Stomach (tissue), 9 donors: ENCODE data around the gene METTL21C. TPM values are rescaled to one million over a fixed set of nuclear protein-coding genes. Genes with fewer than 3 reads are reported as not detected.

Source experiments
- DNase-seq, 2 donors: peaks; one replicate each; pipeline versions ENCODE4 v3.0.0 to v3.0.0-alpha.2; 2013 to 2019
- H3K27ac ChIP-seq, 5 donors: fragments of 200-600 bp in 4 of 5; sonication (generic) in 4 of 5; one replicate each; pipeline ENCODE4 v1.5.1; 2013 to 2019; ENCODE audit warnings: mild to moderate bottlenecking in 1 of 5, moderate library complexity in 1 of 5
- H3K27me3 ChIP-seq, 3 donors: fragments of 200-600 bp; sonication (generic); one replicate each; pipeline ENCODE4 v1.5.1; 2017 to 2019; ENCODE audit warnings: mixed run types in 1 of 3
- H3K36me3 ChIP-seq, 4 donors: fragments of 200-600 bp; sonication (generic); 1 replicate in 3 of 4; 2 replicates in 1 of 4; pipeline ENCODE4 v1.5.1; 2016 to 2019
- H3K4me1 ChIP-seq, 4 donors: fragments of 200-600 bp; sonication (generic); one replicate each; pipeline ENCODE4 v1.5.1; 2016 to 2019
- H3K4me3 ChIP-seq, 4 donors: fragments of 200-600 bp; sonication (generic) in 3 of 4; one replicate each; pipeline ENCODE4 v1.5.1; 2016 to 2019; ENCODE audit warnings: mild to moderate bottlenecking in 1 of 4
- H3K9me3 ChIP-seq, 4 donors: fragments of 200-600 bp; sonication (generic); one replicate each; pipeline ENCODE4 v1.5.1; 2016 to 2019
- CTCF ChIP-seq, 7 experiments: fragments of 450-650 bp in 4 of 7; fragments of 200-600 bp in 3 of 7; sonication (generic) in 3 of 7; IDR thresholded peaks; one replicate each; pipeline ENCODE4 v1.5.1; 2016 to 2019; ENCODE audit warnings: antibody characterized with exemption in 7 of 7, control low read depth in 2 of 7, mild to moderate bottlenecking in 1 of 7
- EP300 ChIP-seq: sonication (generic); formaldehyde crosslinking; IDR thresholded peaks from one replicate; pipeline ENCODE4 v1.6.1; 2017; ENCODE audit warnings: antibody characterized with exemption
- POLR2A ChIP-seq, 4 donors: fragments of 450-650 bp; IDR thresholded peaks; one replicate each; pipeline ENCODE4 v1.6.1; 2016; ENCODE audit warnings: antibody characterized with exemption in 4 of 4, control low read depth in 2 of 4, mild to moderate bottlenecking in 1 of 4, moderate library complexity in 1 of 4
- POLR2AphosphoS5 ChIP-seq, 3 donors: sonication (generic); formaldehyde crosslinking; IDR thresholded peaks; one replicate each; pipeline ENCODE4 v1.6.1; 2016; ENCODE audit warnings: antibody characterized with exemption in 3 of 3
- WGBS, 5 donors: extraction: QIAGEN DNeasy Blood & Tissue Kit in 3 of 5; methylation state at CpG; one replicate each; pipeline versions ENCODE4 v1.1.5 to v1.1.7; 2013 to 2018; 5-methylcytosine and 5-hydroxymethylcytosine counted together
- intact Hi-C: fragments of 100-400 bp; cut with DNase I; formaldehyde crosslinking; loops from one replicate; pipeline ENCODE4 v1.15.1; 2023; ENCODE audit warnings: low total_unique reads
- polyA plus RNA-seq, 3 donors: library from polyadenylated mRNA; stranded (reverse); fragments of 200-250 nt; gene quantifications; one replicate each; pipeline ENCODE4 v1.2.3, GENCODE V29; 2013
- total RNA-seq, 5 donors: library from RNA; depleted of rRNA; stranded (reverse); fragments of >200 nt; gene quantifications; one replicate each; pipeline versions ENCODE4 v1.1.0 to v1.2.3, GENCODE V29; 2014 to 2016
- donor health status: healthy with polysubstance abuse.
- donor health status: Bipolar disorder and iron deficiency.
- donor health status: healthy.

METTL21C gene
- total and polyA plus RNA-seq, 8 donors: not detected

GRCh38 chr13:102682211-102682610 lies 12.6 kb downstream of the METTL21C start:
- DNase-seq: no peak
- Histone ChIP-seq H3K4me1 (no peaks in the 10 kb centered on the region), H3K27ac (no peak overlapping the region), H3K36me3 (peaks cover 5 to 32% (median 29%) of the 10 kb centered on the region in 4 donors), H3K27me3 (no peaks in the 10 kb centered on the region), H3K9me3 (no peaks in the 10 kb centered on the region), H3K4me3 (no peak overlapping the region)
- TF ChIP-seq POLR2AphosphoS5 (IDR thresholded peaks at IDR 0.05): no peak
- no peak for TF ChIP-seq POLR2A (IDR thresholded peaks at IDR 0.05)
- TF ChIP-seq CTCF (IDR thresholded peaks at IDR 0.05): no peak
- no peak for TF ChIP-seq EP300
- intact Hi-C loops: no loop called here
- 60 to 68% (median 63%) methylated on average over 4 of the region's 4 CpGs for WGBS, 5 donors

GRCh38 chr13:102680842-102681740 lies 13.8 kb downstream of the METTL21C start:
- Histone ChIP-seq H3K4me1 (no peaks in the 10 kb centered on the region), H3K27me3 (no peaks in the 10 kb centered on the region), H3K9me3 (no peaks in the 10 kb centered on the region), H3K36me3 (peaks cover 10 to 43% (median 40%) of the 10 kb centered on the region in 4 donors), H3K4me3 (no peak overlapping the region), H3K27ac (no peak overlapping the region)
- WGBS, 5 donors: 67 to 85% (median 80%) methylated on average over 5 of the region's 5 CpGs
- DNase-seq: no peak
- intact Hi-C loops: no loop called here
- no peak for TF ChIP-seq EP300

GRCh38 chr13:102680133-102680717 lies 14.6 kb downstream of the METTL21C start:
- H3K27ac ChIP-seq: no peak overlapping the region

GRCh38 chr13:102679449-102680132 lies 15.3 kb downstream of the METTL21C start:
- intact Hi-C loops: no loop called here
- no peak for TF ChIP-seq EP300
- no peak for TF ChIP-seq POLR2A (IDR thresholded peaks at IDR 0.05)
- TF ChIP-seq CTCF (IDR thresholded peaks at IDR 0.05): no peak
- no peak for TF ChIP-seq POLR2AphosphoS5 (IDR thresholded peaks at IDR 0.05)
- no peak overlapping the region for H3K27ac ChIP-seq
- peak in 1 of 2 donors; percentile 21 for DNase-seq
- 53 to 71% (median 64%) methylated on average over 3 of the region's 3 CpGs for WGBS, 5 donors
- H3K4me1 ChIP-seq: no peaks in the 10 kb centered on the region
- H3K4me3 ChIP-seq: no peak overlapping the region
- H3K27me3 ChIP-seq: no peaks in the 10 kb centered on the region
- peaks cover 18 to 58% (median 55%) of the 10 kb centered on the region in 4 donors for H3K36me3 ChIP-seq
- no peaks in the 10 kb centered on the region for H3K9me3 ChIP-seq

More at GRCh38 chr13:102680133-102680717, 14.6 kb downstream of the METTL21C start:
- peaks cover 12 to 52% (median 49%) of the 10 kb centered on the region in 4 donors for H3K36me3 ChIP-seq
- no peaks in the 10 kb centered on the region for H3K9me3 ChIP-seq
- no peaks in the 10 kb centered on the region for H3K4me1 ChIP-seq
- H3K4me3 ChIP-seq: no peak overlapping the region
- H3K27me3 ChIP-seq: no peaks in the 10 kb centered on the region
- TF ChIP-seq EP300 (no peak), CTCF (IDR thresholded peaks at IDR 0.05) (no peak), POLR2AphosphoS5 (IDR thresholded peaks at IDR 0.05) (no peak), POLR2A (IDR thresholded peaks at IDR 0.05) (no peak)
- intact Hi-C loops: no loop called here
- no peak for DNase-seq
- 68 to 90% (median 83%) methylated on average over 4 of the region's 4 CpGs for WGBS, 5 donors
